Spleen (tissue), 7 donors: ENCODE measurements around the gene ANKFN1.

ENCODE experiments used
- POLR2A ChIP-seq, 3 donors: fragments of 450-650 bp; IDR thresholded peaks; one replicate each; pipeline ENCODE4 v1.5.1; 2017; ENCODE audit warnings: antibody characterized with exemption in 3 of 3, mild to moderate bottlenecking in 1 of 3
- POLR2AphosphoS5 ChIP-seq, 3 donors: sonication (generic); formaldehyde crosslinking; IDR thresholded peaks; one replicate each; pipeline ENCODE4 v1.5.1; 2017; ENCODE audit warnings: antibody characterized with exemption in 3 of 3
- TF ChIP-seq, protein P1 (sequence below), 11 experiments: fragments of 200-600 bp in 7 of 11; fragments of 450-650 bp in 4 of 11; sonication (generic) in 4 of 11; IDR thresholded peaks in 8 of 11; conservative IDR thresholded peaks in 3 of 11; 1 replicate in 7 of 11; 2 replicates in 4 of 11; pipeline versions ENCODE4 v1.4.0 to v1.8.0; 2016 to 2021; ENCODE audit warnings: antibody characterized with exemption in 11 of 11, inconsistent platforms in 4 of 11, mild to moderate bottlenecking in 1 of 11
- donor health status: DM: no; HTN: no; CAD: no; lungs with moderate emphysema.
- donor health status: DM: no; HTN: no; CAD: no.
- donor health status: DM: no; HTN: no; CAD: no.

GRCh38 chr17:56549501-56549900 is 396.2 kb downstream of the ANKFN1 start:
- TF ChIP-seq POLR2A (IDR thresholded peaks at IDR 0.05) (no peak), POLR2AphosphoS5 (IDR thresholded peaks at IDR 0.05) (no peak)
- TF ChIP-seq, protein P1, sequence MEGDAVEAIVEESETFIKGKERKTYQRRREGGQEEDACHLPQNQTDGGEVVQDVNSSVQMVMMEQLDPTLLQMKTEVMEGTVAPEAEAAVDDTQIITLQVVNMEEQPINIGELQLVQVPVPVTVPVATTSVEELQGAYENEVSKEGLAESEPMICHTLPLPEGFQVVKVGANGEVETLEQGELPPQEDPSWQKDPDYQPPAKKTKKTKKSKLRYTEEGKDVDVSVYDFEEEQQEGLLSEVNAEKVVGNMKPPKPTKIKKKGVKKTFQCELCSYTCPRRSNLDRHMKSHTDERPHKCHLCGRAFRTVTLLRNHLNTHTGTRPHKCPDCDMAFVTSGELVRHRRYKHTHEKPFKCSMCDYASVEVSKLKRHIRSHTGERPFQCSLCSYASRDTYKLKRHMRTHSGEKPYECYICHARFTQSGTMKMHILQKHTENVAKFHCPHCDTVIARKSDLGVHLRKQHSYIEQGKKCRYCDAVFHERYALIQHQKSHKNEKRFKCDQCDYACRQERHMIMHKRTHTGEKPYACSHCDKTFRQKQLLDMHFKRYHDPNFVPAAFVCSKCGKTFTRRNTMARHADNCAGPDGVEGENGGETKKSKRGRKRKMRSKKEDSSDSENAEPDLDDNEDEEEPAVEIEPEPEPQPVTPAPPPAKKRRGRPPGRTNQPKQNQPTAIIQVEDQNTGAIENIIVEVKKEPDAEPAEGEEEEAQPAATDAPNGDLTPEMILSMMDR (IDR thresholded peaks at IDR 0.05 in 8 of 11, conservative IDR thresholded peaks at IDR 0.05 in 3 of 11): no peak
